ENCODE measurements around the gene CFAP54. TPM values are rescaled to one million over a fixed set of nuclear protein-coding genes. Genes with fewer than 3 reads are reported as not detected.

Gene CFAP54
- total RNA-seq, 6 donors from 2014 or later = 0.66 to 48.8 (median 7.4) TPM

GRCh38 chr12:96687719-96688118 lies 198.3 kb downstream of the CFAP54 start:
- no peak for DNase-seq

DNA sequence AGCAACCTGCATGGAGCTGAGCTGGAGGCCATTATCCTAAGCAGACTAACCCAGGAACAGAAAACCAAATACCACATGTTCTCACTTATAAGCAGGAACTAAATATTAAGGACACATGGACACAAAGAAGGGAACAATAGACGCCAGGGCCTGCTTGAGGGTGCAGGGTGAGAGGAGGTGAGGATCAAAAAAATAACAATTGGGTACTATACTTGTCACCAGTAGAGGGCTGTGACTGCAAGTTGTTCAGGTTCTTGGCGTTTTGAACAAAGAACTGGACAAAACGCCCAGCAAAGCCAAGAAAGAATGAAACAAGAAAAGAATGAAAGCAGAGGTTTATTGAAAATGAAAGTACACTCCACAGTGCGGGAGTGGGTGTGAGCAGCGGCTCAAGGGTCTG lies 209.1 kb downstream of the CFAP54 start:
- 85 to 89% methylated on average over 5 of the region's 5 CpGs for WGBS, 2 donors
- DNase-seq = no peak
- no peaks in the 10 kb centered on the region for H3K4me1 ChIP-seq
- TF ChIP-seq EP300 (IDR thresholded peaks at IDR 0.05) (no peak), CTCF (IDR thresholded peaks at IDR 0.05) (no peak), POLR2A (IDR thresholded peaks at IDR 0.05) (no peak), POLR2AphosphoS5 (IDR thresholded peaks at IDR 0.05) (no peak)
- H3K9me3 ChIP-seq = no peaks in the 10 kb centered on the region
- no peak overlapping the region for H3K27ac ChIP-seq
- no peak overlapping the region for H3K4me3 ChIP-seq
- H3K36me3 ChIP-seq = no peaks in the 10 kb centered on the region
- no peaks in the 10 kb centered on the region for H3K27me3 ChIP-seq
- no peak for ATAC-seq (ENCODE audit: low FRiP score in 2 of 2)

More at GRCh38 chr12:96687719-96688118, 198.3 kb downstream of the CFAP54 start:
- Histone ChIP-seq H3K4me3 (no peak overlapping the region), H3K9me3 (no peaks in the 10 kb centered on the region), H3K4me1 (no peaks in the 10 kb centered on the region), H3K36me3 (no peaks in the 10 kb centered on the region), H3K27me3 (no peaks in the 10 kb centered on the region), H3K27ac (no peak overlapping the region)
- 30 to 32% methylated on average over 4 of the region's 4 CpGs for WGBS, 2 donors
- ATAC-seq (ENCODE audit: low FRiP score in 2 of 2) = no peak
- TF ChIP-seq CTCF (IDR thresholded peaks at IDR 0.05) (no peak), EP300 (IDR thresholded peaks at IDR 0.05) (no peak), POLR2AphosphoS5 (IDR thresholded peaks at IDR 0.05) (no peak), POLR2A (IDR thresholded peaks at IDR 0.05) (no peak)

DNA sequence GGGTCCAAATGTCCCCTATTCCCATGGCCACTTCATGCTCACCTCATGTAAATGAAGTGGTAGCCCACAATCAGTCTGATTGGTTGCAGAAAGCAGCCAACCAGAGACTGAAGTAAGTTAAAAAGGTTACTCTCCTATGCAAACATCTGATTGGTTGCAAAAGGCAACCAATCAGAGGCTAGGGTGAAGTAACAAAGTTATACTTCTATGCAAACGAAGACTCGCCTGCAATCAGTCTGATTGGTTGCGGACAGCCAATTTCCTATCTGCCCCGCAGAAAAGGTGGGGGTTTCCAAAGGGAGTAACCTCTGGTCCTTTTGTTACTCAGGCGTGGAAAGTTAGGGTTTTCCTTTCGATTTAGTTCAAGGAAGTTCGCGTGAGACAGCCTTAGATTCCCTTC lies 209.6 kb downstream of the CFAP54 start:
- H3K27me3 ChIP-seq = no peaks in the 10 kb centered on the region
- no peak overlapping the region for H3K27ac ChIP-seq
- TF ChIP-seq POLR2A (IDR thresholded peaks at IDR 0.05) (no peak), POLR2AphosphoS5 (IDR thresholded peaks at IDR 0.05) (no peak), EP300 (IDR thresholded peaks at IDR 0.05) (no peak), CTCF (IDR thresholded peaks at IDR 0.05) (no peak)
- 96 to 98% methylated on average over 8 of the region's 8 CpGs for WGBS, 2 donors
- ATAC-seq (ENCODE audit: low FRiP score in 2 of 2) (no peak), DNase-seq (no peak)
- H3K4me1 ChIP-seq = no peaks in the 10 kb centered on the region
- H3K36me3 ChIP-seq = no peaks in the 10 kb centered on the region
- H3K9me3 ChIP-seq = no peaks in the 10 kb centered on the region
- no peak overlapping the region for H3K4me3 ChIP-seq

GRCh38 chr12:96701856-96702255 lies 212.5 kb downstream of the CFAP54 start:
- no peaks in the 10 kb centered on the region for H3K4me1 ChIP-seq
- no peak overlapping the region for H3K4me3 ChIP-seq
- WGBS, 2 donors = 83 to 85% methylated on average over 6 of the region's 6 CpGs
- no peaks in the 10 kb centered on the region for H3K27me3 ChIP-seq
- no peaks in the 10 kb centered on the region for H3K36me3 ChIP-seq
- ATAC-seq (ENCODE audit: low FRiP score in 2 of 2) (no peak), DNase-seq (no peak)
- TF ChIP-seq POLR2AphosphoS5 (IDR thresholded peaks at IDR 0.05) (no peak), CTCF (IDR thresholded peaks at IDR 0.05) (no peak), POLR2A (IDR thresholded peaks at IDR 0.05) (no peak)
- H3K27ac ChIP-seq = no peak overlapping the region
- no peaks in the 10 kb centered on the region for H3K9me3 ChIP-seq

DNA sequence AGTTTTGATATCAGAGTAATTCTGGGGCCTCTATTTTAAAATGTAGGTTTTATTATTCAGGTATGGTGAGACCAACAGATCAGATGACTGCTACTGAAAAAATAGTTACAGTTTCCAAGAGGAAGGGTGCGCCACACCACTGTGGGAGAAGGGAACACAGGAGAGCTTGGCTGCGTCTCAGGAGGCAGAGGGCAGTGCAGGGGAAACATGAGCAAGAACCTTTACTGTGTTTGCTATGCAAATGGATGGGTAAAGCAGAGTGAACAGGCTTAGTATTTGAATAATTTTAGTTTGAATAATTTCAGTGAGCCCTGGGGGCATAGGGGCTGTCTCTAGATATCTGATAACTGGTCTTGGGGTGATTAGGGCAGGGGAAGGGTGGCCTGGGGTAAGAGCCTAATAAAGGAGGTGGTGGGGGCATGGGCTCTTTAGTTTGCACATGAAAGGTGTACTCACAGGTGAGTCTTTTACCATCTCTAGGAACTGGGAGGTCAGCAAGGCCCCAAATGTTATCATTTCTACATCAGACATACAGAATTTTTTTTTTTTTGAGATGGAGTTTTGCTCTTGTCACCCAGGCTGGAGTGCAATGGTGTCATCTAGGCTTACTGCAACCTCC lies 220.9 kb downstream of the CFAP54 start:
- H3K36me3 ChIP-seq = no peaks in the 10 kb centered on the region
- no peak overlapping the region for H3K4me3 ChIP-seq
- WGBS, 2 donors = 82 to 90% methylated on average over 2 of the region's 2 CpGs
- no peak overlapping the region for H3K27ac ChIP-seq
- H3K9me3 ChIP-seq = no peaks in the 10 kb centered on the region
- no peaks in the 10 kb centered on the region for H3K27me3 ChIP-seq
- TF ChIP-seq EP300 (IDR thresholded peaks at IDR 0.05) = no peak
- no peak for TF ChIP-seq CTCF (IDR thresholded peaks at IDR 0.05)
- no peak for TF ChIP-seq POLR2A (IDR thresholded peaks at IDR 0.05)
- TF ChIP-seq POLR2AphosphoS5 (IDR thresholded peaks at IDR 0.05) = no peak
- H3K4me1 ChIP-seq = no peaks in the 10 kb centered on the region
- ATAC-seq (ENCODE audit: low FRiP score in 2 of 2) (no peak), DNase-seq (no peak)

Data from upper lobe of left lung (tissue), 6 donors.